GM18498 (cell line): ENCODE results near the gene GALR3.
"Not testable (repeated sequence)": the region's sequence is repeated elsewhere in the genome, so short reads cannot be mapped to it uniquely, and the experiment has no call there.

ENCODE experiments used
- ATAC-seq: cut with Tn5 transposase; IDR thresholded peaks from one replicate; pipeline ENCODE4 v1.9.1; 2021; ENCODE audit warnings: mild to moderate bottlenecking, moderate library complexity; ENCODE audit not compliant: unreplicated experiment

Gene GALR3, protein sequence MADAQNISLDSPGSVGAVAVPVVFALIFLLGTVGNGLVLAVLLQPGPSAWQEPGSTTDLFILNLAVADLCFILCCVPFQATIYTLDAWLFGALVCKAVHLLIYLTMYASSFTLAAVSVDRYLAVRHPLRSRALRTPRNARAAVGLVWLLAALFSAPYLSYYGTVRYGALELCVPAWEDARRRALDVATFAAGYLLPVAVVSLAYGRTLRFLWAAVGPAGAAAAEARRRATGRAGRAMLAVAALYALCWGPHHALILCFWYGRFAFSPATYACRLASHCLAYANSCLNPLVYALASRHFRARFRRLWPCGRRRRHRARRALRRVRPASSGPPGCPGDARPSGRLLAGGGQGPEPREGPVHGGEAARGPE

DNA sequence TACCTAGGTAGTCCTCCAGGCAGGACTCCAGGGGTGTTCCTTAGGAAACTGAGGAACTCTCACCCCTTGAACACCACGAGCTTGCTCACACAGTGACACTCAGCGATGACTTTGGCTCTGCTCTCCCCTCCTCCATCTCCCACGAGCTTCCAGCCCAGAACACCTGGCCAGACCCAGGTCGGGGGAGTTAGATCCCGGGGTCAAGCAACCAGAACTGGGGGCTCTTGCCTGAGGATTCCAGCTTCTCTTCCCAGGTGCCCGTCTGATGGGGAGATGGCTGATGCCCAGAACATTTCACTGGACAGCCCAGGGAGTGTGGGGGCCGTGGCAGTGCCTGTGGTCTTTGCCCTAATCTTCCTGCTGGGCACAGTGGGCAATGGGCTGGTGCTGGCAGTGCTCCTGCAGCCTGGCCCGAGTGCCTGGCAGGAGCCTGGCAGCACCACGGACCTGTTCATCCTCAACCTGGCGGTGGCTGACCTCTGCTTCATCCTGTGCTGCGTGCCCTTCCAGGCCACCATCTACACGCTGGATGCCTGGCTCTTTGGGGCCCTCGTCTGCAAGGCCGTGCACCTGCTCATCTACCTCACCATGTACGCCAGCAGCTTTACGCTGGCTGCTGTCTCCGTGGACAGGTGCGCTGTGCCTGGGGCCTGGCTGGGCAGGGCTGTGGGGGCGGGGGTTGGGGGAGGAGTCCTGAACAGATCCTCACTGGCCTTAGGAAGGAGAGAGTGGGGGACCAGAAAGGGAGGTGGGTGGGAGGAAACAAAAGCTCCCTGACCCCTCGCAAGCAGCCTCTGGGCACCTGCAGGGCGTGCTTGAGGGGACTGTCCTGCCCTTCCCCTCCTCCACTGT is at the start of gene GALR3:
TSS of gene GALR3 (plus strand) at position 249 of the 852 bp plus-strand sequence. CDS start at position 274, 25 bp downstream.
- no peak for ATAC-seq

DNA sequence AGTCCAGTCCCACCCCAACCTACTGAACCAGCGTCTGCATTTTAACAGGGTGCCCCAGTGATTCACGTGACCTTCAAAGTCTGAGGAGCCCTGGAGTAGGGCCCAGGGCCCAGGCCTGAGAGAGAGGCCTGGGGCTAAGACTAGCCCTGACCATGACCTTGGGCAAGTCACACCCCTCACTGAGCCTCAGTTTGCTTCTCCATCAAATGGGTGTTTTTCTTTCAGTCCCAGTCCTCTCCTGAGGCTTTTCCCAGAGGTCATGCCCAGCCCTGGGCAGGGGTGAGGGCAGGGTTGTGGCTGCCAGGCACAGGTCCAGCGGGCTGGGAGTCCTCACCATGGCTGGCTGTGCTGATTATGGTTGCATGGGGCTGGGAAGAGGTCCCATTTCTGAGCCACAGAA is 48.5 kb upstream of the GALR3 start:
- ATAC-seq, result no peak

DNA sequence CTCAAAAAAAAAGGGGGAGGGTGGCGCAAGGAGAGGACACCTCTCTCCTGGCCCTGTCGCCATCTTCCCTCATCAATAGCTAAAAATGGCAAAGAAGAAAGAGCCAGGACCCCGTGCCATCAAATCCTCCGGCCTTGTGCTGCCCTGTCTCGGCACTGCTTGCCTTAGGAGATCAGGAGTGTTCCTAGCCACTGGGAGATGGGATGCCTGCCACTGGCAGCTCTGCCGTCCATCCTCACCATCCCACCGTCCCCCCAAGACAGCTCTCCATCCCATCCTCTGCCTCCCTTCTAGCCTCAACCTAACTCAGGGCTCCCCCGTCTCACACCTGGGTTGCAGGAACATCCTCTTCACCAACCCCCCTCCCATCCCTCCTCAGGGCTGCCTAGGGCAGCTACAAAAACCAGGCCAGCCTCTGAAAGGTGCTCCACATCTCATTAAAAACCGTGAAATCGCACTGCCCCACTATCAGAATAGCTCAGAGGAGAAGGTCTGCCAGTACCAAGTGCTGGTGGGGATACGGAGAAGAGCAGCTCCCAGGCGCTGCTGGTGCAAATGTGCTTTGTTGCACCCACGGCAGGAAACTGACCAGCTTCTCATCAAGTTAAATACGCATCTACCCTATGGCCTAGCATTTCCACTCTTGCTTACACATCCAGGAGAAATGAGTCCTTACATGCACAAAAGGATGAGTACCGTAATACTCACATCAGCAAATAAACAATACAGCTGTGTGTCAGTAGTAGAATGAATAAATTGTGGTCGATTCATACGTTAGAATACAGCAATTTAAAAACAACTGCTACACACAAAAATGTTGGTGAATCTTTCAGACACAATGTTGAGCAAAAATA is 47.2 kb upstream of the GALR3 start:
- no peak for ATAC-seq

DNA sequence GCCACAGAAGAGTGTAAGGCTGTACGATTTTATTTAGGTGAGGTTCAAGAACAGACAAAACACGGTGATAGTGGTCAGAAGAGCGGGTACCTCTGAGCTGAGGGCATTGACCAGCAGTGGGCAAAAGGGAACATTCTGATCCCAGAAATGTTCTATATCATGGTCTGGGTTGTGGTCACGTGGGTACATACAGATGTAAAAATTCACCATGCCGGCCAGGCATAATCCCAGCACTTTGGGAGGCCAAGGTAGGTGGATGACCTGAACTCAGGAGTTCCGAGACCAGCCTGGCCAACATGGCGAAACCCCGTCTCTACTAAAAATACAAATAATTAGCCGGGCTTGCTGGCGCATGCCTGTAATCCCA is 46.6 kb upstream of the GALR3 start:
- ATAC-seq, result no peak

DNA sequence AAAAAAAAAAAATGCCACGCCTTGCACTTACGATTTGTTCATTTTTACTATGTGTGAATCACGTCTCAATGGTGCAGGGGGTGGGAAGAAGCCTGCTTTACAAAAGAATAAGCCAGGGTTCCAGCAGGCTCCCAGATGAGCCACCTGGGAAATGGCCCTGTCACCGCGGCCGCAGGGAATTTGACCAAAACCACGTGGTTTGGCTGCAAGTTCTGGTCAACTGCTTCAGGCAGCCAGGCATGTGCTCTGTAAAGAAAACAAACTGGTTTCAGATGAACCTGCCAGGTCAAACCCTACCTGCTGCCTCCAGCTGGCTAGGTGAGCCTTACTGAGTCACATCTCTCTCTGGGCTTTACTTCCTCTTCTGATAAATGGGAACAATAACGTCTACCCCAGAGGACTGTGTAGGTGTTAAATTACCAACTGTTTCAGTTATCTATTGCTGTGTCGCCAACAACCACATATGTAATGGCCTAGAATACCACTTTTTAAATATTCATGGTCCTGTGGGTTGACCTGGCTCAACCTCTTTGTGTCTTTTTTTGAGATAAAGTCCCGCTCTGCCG is 46.0 kb upstream of the GALR3 start:
- peak; percentile 45 for ATAC-seq

DNA sequence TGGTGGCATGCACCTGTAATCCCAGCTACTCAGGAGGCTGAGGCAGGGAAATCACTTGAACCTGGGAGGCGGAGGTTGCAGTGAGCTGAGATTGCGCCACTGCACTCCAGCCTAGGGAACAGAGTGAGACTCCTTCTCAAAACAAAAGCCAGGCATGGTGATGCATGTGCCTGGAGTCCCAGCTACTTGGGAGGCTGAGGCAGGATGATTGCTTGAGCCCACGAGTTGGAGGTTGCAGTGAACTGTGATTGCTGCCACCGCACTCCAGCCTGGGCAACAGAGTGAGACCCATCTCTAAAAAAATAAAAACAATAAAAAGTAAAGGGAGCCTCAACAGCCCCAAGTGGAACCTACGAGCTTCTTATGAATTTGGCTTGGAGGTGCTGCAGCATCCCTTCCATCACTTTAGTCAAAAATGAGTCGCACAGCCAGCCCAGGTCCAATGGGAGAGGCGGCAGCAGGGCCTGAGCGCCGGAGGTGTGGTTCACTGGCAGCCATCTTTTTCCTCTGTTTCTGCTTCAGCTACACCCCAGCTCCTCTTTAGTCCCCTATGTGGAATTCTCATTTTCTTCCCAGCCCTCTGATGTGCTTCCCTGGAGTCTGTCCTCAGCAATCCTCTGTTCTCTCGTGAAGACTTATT is 44.7 kb upstream of the GALR3 start:
- ATAC-seq, result no peak

DNA sequence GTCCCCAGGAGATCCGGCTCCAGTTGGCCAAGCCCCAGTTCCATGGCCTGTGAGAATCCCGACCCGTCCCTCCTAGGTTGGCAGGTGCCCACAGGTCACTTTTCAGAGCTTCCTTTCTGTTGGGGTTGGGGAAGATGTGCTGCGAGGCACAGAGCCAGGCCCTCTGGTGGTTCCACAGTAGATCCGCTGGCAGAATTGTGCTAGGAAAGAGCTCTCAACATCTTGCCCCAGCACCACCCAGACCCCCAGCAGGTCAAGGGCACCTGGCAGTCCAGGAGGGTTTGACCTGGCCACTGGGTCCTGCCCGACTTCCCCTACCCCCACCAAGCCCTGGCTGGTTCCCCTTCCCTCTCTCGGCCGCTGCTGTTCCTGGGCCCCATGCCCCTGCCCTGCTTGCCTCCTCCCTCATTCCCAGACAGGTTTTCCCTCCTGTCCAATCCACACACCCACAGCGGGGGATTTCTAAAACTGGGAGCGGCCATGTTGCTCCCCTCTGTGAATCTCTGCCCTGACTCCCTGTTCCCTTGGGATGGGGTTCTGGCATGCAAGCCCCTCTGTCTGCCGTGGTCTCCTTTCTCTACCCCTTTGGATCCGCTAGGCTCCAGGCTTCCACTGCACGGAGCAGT is 41.6 kb upstream of the GALR3 start:
- no peak for ATAC-seq

DNA sequence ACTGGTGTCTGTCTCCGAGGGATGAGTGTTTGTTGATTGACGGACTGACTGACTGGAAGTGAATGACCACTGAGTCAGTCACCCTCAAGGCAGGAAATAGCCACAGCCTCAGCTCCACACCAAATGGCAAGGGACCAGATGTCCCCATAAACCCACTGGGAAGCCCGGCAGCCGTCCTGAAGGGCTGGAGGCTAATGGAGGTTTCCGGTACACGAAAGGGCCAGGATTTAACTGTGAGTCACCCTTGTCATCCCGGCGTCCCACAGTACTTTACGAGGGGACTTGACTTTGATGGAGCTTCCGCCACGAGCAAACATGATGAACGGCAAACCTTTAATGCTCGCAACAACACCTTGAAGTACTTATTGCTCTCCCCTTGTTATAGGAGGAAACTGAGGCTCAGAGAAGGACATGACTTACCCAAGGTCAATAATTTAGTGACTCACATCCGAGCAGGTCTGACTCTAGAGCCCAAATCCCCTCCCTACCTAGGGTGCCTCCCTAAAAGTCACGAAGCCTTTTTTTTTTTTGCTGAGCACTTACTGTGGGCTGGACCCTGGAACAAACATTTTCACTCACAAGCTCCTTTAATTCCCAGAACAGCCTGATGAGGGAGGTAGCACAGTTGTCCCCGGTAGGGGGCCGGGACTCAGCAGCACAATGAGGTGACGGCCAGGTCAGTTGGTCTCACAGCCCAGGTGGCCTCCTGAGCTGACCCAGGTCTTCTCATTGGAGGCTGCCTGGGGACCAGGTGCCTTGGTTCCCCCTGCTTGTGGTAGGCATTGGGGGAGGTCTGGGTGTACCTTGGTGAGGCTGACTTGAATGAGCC is 40.6 kb upstream of the GALR3 start:
- no peak for ATAC-seq

DNA sequence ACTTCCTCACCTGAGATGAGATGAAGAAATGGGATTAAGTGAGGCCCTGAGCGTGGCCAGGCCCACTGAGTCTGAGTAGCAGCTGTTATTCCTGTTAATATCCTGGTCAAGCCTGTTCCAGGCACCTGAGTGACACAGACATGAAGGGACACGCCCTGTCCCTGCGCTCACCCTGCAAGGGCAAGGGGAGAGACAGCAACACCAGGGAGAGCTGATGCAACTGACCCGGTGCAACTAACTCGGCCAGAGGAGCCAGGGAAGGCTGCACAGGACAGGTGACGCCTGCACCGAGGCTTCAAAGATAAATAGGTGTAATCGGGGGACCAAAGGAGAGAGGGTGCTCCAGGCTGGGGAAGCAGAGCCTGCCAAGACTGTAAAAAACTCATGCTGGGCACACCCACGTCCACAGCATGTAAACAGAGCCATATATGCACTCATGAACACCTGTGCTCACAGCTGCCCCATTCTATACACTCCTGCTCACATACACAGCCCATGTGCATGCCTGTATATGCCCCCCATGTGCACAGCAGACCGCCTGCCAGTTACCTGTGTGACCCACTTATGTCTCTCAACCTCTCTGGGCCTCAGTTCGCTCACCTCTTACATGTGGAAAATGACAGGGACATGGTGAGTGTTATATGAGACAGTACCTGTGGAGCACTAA is 38.2 kb upstream of the GALR3 start:
- ATAC-seq, result no peak

DNA sequence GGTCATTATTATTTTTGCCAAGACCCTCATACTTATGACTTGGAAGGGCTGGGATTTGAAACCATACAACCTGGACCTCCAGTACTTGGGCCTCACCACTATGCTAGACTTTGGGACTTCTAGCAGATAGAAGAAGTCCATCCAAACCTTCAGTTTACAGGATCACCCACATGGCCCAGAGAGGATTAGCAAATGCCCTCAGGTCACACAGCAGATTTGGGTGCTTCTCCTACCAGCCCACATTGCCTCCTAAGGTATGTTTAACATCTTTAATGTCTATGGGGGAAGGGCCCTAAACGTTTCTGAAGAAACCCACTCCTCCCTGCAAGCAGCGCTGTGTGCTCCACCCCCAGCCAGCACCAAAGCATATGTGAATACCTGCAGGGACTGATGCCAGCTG is 32.9 kb upstream of the GALR3 start:
- no peak for ATAC-seq

DNA sequence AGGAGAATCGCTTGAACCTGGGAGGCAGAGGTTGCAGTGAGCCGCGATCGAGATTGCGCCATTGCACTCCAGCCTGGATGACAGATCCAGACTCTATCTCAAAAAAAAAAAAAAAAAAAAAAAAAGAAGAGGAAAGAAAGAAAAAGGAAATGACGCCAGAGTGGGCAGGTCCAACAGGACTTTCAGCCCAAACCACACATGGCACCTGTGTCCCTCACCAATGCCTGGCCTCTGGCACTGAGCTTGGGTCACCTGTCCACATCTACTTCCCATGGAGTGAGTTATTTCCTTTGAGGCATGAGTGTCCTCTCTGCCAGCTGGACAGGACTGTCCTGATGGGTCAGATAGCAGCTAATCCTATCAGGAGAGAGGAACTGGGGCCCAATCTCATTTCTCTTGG is 30.7 kb upstream of the GALR3 start:
- no peak for ATAC-seq

DNA sequence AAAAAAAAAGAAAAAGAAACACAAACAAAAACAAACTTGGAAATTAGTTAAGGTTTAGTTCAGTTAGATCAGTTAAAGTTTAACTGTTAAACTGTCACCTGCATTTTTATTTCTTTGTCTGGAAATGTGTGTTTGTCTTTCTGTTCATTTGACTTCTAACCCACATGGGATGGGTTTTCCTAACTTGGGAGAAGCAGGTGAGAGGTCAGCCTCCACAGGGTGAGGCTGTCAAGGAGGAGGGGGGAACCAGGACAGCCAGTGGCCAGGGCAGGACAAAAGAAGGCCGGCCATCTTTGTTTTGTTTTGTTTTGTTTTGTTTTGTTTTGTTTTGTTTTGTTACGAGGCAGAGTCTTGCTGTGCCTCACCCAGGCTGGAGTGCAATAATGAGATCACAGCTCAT is 28.8 kb upstream of the GALR3 start:
- no peak for ATAC-seq

DNA sequence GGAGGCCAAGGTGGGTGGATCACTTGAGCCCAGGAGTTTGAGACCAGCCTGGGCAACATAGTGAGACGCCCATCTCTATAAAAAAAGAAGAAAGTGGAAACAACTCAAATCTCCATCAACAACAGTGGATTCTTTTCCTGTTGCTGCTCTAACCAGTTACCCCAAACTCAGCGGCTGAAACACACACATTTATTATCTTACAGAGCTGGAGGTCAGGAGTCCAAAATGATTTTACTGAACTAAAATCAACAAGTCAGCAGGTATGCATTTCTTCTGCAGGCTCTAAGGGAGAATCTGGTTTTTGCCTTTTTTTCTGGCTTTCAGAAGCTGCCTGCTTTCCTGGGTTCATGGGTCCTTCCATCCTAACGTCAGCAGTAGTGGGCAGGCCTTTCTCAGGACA is 27.1 kb upstream of the GALR3 start:
- ATAC-seq, result no peak

DNA sequence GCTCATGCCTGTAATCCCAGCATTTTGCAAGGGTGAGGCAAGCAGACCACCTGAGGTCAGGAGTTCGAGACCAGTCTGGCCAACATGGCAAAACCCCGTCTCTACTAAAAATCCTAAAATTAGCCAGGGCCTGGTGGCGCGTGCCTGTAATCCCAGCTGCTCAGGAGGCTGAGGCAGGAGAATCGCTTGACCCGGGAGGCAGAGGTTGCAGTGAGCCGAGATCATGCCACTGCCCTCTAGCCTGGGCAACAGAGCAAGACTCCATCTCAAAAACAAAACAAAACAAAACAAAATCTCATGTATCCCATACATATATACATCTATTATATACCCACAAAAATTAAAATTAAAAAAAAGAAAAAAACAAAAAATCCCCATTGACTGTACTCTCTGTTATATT is 25.9 kb upstream of the GALR3 start:
- ATAC-seq, result not testable (repeated sequence)

DNA sequence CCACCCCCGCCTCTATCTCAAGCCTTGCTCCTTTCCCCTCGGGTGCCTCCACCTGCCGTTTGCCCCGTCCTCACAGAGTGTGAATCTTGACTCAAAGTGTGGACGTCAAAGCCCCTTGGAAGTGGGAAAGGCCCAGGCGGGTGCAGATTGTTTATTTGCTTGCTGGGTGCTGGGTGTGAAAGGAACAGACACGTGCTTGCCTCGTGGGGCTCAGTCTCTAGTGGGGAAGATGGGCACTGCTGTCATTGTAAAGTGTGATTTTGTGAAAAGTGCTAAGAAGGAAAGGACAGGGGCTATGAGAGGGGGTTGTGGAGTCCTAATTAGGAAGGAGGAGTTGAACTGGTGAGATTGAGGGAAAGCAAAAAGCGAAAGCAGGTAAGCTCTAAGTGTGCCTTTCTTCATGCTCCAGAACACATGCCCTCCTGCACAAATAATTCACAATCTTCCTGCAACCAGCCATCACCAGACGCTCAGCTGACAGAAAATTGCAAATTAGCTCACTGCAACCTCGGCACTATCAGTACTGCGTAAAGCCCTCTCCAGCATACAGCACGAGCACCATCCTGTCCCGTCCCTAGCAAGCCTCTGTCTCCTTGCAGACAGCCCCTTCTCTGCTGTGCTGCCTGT is 25.2 kb upstream of the GALR3 start:
- ATAC-seq, result no peak

DNA sequence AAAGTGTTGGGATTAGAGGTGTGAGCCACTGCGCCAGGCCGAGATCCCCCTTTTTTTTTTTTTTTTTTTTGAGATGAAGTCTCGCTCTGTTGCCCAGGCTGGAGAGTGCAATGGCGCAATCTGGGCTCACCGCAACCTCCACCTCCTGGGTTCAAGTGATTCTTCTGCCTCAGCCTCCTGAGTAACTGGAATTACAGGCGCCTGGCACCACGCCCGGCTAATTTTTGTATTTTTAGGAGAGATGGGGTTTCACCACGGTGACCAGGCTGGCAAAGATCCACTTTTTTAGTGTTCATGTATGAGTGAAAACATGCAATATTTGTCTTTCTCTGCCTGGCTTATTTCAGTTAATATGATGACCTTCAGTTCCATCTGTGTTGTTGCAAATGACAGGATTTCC is 23.2 kb upstream of the GALR3 start:
- ATAC-seq, result not testable (repeated sequence)

DNA sequence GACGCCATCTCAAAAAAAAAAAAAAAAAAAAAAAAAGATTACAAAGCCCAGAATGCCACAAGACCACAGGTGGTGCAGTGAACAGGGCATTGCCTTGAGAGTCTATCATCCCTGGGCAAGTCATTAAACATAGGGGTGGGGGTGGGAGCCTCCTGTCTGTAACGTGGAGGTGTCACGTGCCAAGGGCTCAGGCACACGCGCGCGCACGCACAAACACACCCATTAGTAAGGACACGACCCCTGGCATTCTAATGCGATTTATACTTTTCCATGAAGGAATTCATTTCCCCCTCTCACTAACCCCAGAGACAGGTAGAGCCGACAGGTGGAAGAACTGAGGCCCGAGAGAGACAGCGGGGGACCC is 21.3 kb upstream of the GALR3 start:
- no peak for ATAC-seq
